ENCODE measurements around the gene RAPGEF1. TPM values are rescaled to one million over a fixed set of nuclear protein-coding genes. Genes with fewer than 3 reads are reported as not detected.
A peak's percentile ranks its signal among the peaks of the same experiment; 100 is the strongest.

Gene RAPGEF1
- total and polyA plus RNA-seq, 2 of the 13 experiments (the other 11 are each of a cell fraction or from before 2014, with no cell fraction given) = 21.2 to 38.9 TPM

- TF ChIP-seq, protein P1, sequence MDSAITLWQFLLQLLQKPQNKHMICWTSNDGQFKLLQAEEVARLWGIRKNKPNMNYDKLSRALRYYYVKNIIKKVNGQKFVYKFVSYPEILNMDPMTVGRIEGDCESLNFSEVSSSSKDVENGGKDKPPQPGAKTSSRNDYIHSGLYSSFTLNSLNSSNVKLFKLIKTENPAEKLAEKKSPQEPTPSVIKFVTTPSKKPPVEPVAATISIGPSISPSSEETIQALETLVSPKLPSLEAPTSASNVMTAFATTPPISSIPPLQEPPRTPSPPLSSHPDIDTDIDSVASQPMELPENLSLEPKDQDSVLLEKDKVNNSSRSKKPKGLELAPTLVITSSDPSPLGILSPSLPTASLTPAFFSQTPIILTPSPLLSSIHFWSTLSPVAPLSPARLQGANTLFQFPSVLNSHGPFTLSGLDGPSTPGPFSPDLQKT (CRISPR knock-in tag; IDR thresholded peaks at IDR 0.05; ENCODE audit: borderline replicate concordance) = no peak
- no peak for TF ChIP-seq KAT2B (IDR thresholded peaks at IDR 0.05; ENCODE audit: borderline replicate concordance, low read depth, low read length)
- TF ChIP-seq HOMEZ (CRISPR knock-in tag; IDR thresholded peaks at IDR 0.05; ENCODE audit: low read depth) = no peak
- no peak for TF ChIP-seq SPEN (CRISPR knock-in tag; IDR thresholded peaks at IDR 0.05; ENCODE audit: low read depth)
- no peak for TF ChIP-seq ZNF546 (CRISPR knock-in tag; conservative IDR thresholded peaks at IDR 0.05)
- TF ChIP-seq ZNF569 (CRISPR knock-in tag; IDR thresholded peaks at IDR 0.05; ENCODE audit: borderline replicate concordance) = no peak
- TF ChIP-seq ZNF773 (CRISPR knock-in tag; IDR thresholded peaks at IDR 0.05; ENCODE audit: borderline replicate concordance) = no peak
- no peak for TF ChIP-seq ZBTB49 (CRISPR knock-in tag; IDR thresholded peaks at IDR 0.05; ENCODE audit: borderline replicate concordance)
- TF ChIP-seq TCF12 (IDR thresholded peaks at IDR 0.05) = no peak
- peak; percentile 52; the same call in 1 of the 2 replicates for TF ChIP-seq TCF12 (CRISPR knock-in tag; IDR thresholded peaks at IDR 0.05)
- TF ChIP-seq YEATS2 (CRISPR knock-in tag; IDR thresholded peaks at IDR 0.05; ENCODE audit: borderline replicate concordance) = peak; percentile 38; the same call in 1 of the 2 replicates
- no peak for TF ChIP-seq ZNF800 (CRISPR knock-in tag; IDR thresholded peaks at IDR 0.05)
- TF ChIP-seq TP53 (CRISPR knock-in tag; conservative IDR thresholded peaks at IDR 0.05) = peak; percentile 73; the same call in 1 of the 2 replicates
- TF ChIP-seq, protein P2, sequence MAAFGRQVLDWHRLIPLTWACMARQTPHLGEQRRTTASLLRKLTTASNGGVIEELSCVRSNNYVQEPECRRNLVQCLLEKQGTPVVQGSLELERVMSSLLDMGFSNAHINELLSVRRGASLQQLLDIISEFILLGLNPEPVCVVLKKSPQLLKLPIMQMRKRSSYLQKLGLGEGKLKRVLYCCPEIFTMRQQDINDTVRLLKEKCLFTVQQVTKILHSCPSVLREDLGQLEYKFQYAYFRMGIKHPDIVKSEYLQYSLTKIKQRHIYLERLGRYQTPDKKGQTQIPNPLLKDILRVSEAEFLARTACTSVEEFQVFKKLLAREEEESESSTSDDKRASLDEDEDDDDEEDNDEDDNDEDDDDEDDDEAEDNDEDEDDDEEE (CRISPR knock-in tag; IDR thresholded peaks at IDR 0.05) = no peak
- TF ChIP-seq TEAD3 (CRISPR knock-in tag; optimal IDR thresholded peaks at IDR 0.05; ENCODE audit: borderline replicate concordance) = peak; percentile 71
- no peak for TF ChIP-seq ZNF33B (CRISPR knock-in tag; IDR thresholded peaks at IDR 0.05)
- 0 out of 2 replicates have a peak, but pooled peaks have one; percentile 46 for TF ChIP-seq ISL2 (CRISPR knock-in tag; IDR thresholded peaks at IDR 0.05)
- TF ChIP-seq ZBTB20 (CRISPR knock-in tag; IDR thresholded peaks at IDR 0.05; ENCODE audit: borderline replicate concordance, low read depth) = no peak
- no peak for TF ChIP-seq PATZ1 (CRISPR knock-in tag; IDR thresholded peaks at IDR 0.05)
- TF ChIP-seq ZNF232 (CRISPR knock-in tag; IDR thresholded peaks at IDR 0.05; ENCODE audit: borderline replicate concordance) = no peak
Observed at GRCh38 chr9:131601683-131602181, 138.1 kb downstream of the RAPGEF1 start (continued).
